Daoy (cell line): ENCODE results near the gene BCL11B. TPM values are rescaled to one million over a fixed set of nuclear protein-coding genes. Genes with fewer than 3 reads are reported as not detected.

Source experiments
- DNase-seq: peaks from one replicate; pipeline ENCODE4 v3.0.0-alpha.2; 2015; ENCODE audit warnings: low read depth
- total RNA-seq: library from RNA; depleted of rRNA; stranded (reverse); fragments of >200 nt; shearing (Covaris generic); gene quantifications from 2 replicates; pipeline ENCODE4 v1.2.3, GENCODE V29; 2014; rRNA removed

Gene BCL11B
- total RNA-seq = 2.9 and 4.4 TPM in 2 replicates

- peak; percentile 94 for DNase-seq
These were observed at the start of gene BCL11B for GRCh38 chr14:99271951-99272631. Gene BCL11B (minus strand): TSS chr14:99272197. CDS start chr14:99271218, 979 bp downstream.

- no peak for DNase-seq
These were observed 49.4 kb upstream of the BCL11B start for GRCh38 chr14:99321236-99321925.

DNA sequence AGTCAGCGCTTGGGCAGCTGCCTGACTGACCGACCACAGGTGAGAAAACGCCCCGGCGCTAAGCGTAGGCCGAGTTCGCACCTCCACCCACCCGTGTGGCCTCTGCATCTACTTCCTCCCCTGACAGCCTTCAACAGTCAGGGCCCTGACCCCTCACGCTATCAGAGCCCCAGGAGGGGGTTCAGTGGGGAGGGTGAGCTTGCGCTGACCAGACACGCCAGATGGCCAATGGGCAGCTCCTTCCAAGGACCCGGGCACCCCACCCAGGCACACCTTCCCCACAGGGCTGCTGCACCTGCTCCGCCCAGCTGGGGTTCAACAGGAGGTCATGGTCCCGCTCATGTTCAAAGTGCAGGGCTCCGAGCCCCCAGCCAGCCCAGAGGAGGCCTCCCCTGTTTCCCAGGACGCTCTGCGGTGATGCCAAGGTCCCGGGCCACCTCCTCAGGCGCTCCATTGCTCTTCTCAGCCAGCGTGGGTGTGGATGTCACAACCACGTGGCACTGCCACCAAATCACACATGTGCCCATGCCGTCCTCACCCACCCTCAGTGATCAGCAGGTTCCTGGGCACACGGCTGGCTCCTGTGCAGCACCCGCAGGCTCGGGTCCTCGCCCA lies 48.7 kb upstream of the BCL11B start:
- DNase-seq = no peak

- DNase-seq = peak; percentile 86
These were observed 48.1 kb upstream of the BCL11B start for GRCh38 chr14:99320105-99320572.

- DNase-seq = no peak
These were observed 46.9 kb upstream of the BCL11B start for GRCh38 chr14:99318959-99319295.

GRCh38 chr14:99318091-99318958 lies 46.3 kb upstream of the BCL11B start:
- DNase-seq = no peak

DNA sequence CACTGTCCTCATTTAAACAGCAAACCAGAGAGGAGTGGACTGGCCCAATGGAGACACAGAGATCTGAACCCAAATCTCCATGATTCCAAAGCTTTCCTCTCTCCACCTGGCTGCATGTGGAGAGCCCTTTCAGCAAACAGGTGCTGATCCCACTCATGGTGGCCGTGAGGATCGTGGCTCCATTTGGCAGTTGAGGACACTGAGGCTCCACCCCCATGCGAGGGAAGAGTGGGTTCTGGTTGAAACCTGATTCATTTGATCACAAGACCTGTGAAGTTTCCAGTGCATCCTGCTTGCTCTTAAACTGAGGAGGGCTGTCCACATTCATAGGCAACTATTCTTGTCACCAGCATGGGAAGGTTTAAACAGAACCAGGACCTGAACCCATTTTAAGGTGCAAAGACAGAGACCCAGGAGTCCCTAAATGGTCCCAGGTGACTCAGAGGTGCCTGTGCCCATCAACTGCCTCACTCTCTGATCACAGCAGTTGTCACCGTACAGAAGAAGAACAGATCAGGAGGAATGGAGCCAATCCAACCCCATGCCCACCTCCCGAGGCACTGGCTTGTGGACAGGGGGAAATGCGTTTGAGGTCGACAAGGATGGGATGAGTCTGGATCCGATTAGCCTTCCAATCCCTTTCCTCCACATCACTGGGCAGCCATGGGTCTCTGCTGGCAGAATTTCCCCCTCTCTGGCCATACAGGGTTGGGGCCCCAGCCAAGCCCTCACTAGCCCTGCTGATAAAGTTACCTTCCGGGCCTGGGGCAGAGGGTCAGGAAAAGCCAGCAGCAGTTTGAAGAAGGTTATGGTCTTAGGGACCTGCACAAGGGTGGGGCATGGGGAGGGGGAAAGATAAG lies 45.5 kb upstream of the BCL11B start:
- DNase-seq = no peak

GRCh38 chr14:99316281-99317163 lies 44.5 kb upstream of the BCL11B start:
- DNase-seq = no peak

DNA sequence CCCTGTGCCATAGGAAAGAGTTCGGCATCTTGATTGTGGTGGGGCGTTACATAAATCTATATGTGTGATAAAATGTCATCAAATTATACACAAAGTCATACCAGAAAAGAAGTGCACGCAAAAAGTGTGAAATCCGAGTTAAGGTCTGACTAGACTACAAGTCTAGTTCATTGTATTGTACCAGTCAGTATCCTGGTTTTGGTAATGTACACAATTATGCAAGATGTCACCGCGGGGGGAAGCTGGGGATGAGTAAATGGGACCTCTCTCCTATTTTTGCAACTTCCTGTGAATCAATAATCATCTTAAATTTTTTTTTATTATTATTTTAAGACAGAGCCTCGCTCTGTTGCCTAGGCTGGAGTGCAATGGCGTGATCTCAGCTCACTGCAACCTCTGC lies 43.2 kb upstream of the BCL11B start:
- no peak for DNase-seq

- DNase-seq = no peak
These were observed 42.6 kb upstream of the BCL11B start for GRCh38 chr14:99314623-99315022.

DNA sequence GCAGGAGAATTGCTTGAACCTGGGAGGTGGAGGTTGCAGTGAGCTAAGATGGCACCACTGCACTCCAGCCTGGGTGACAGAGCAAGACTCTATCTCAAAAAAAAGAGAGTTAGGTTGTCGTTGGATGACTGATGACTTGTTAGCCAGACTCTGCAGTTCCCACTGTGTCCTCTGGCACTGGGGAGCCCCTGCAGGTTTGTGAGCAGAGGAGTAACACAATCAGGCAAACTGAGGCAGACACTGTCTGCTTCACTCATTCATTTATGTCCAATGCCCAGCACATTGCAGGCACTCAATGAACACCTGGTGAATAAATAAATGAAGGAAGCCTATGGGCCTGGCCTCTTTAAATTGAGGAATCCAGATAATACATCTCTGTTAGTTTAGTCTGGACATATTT lies 41.2 kb upstream of the BCL11B start:
- no peak for DNase-seq

DNA sequence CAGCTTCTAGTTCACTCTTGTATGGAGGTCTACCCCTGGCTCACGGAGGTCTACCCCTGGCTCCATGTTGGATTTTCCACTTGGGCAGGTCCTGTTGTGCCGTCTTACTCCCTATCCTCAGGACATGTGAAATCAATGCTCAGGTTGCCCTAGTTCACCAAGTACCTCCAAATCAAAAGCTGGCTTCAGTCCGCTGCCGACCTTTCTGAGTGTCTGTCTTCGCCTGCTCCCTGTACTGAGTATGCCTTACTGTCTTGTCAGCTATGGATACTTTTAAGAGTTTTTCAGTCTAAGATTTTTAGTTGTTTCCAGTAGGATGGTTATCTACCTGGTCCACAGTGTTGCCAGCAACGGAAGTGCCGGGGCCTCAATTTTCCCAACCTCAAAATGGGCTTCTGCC lies 40.1 kb upstream of the BCL11B start:
- DNase-seq = no peak

DNA sequence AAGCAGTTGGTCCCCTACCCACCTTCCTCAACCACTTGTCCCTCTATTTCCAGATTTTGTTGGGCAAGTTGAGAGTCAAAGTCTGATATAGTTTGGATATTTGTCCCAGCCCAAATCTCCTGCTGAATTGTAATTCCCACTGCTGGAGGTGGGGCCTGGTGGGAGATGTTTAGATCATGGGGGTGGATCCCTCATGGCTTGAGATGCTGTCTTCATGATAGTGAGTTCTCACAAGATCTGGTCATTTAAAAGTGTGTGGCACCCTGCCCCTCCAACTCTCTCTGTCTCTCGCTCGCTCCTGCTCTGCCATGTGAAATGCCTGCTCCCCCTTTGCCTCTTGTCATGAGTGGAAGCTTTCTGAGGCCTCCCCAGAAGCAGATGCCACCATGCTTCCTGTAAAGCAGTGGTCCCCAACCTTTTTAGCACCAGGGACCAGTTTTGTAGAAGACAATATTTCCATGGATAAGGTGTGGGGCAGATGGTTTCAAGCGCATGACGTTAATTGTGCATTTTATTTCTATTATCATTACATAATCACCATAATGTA lies 37.3 kb upstream of the BCL11B start:
- DNase-seq = no peak

GRCh38 chr14:99304208-99304607 lies 32.2 kb upstream of the BCL11B start:
- no peak for DNase-seq

- DNase-seq = no peak
These were observed 28.2 kb upstream of the BCL11B start for GRCh38 chr14:99300190-99300589.

DNA sequence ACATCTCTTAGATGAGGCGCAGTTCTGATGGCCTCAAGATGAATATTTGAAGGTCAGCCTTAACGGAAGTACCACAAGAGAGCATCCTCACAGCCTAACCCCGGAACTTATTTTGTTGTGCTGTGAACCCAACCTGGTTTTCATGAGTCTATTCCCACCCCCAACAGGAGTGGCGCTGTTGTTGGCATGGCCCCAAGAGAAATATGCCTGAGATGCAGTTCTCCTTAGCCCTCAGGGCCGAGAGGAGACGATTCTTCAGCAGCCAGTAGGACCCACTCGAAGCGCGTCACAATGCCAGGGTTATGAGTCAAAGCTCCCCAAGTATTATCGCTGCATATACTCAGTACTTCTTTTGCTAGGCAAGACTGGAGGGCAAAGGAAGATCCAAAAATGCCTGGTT lies 24.5 kb upstream of the BCL11B start:
- no peak for DNase-seq

GRCh38 chr14:99289394-99290189 lies 17.6 kb upstream of the BCL11B start:
- no peak for DNase-seq

DNA sequence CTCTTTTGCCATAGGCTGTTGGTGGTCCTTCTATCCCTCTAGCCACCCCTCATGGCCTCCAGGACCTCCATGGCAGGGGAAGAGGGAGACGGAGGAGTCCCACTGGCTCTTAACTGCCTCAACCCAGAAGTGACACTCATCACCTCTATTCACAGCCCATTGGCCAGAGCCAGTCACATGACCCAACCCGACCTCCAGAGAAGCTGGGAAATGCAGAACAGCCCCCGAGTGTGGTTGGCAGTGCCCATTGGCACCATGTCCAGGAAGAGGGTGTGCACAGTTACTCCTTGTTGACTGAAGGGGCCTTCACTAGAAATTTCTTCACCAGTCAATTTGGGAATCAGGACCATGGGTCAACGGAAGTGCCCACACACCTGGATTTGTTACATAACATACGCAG lies 17.0 kb upstream of the BCL11B start:
- no peak for DNase-seq
